Mesenchymal stem cell (in vitro differentiated cells and primary cell): ENCODE data around the gene APOA5. TPM values are rescaled to one million over a fixed set of nuclear protein-coding genes. Genes with fewer than 3 reads are reported as not detected.

ENCODE experiments used
- DNase-seq: peaks from one replicate; pipeline ENCODE4 v3.0.0-alpha.2; 2013
- H2AFZ ChIP-seq: one replicate; pipeline ENCODE4 v1.6.1; 2013; ENCODE audit warnings: low read depth, mild to moderate bottlenecking, control low read depth, inconsistent platforms, low read length, moderate library complexity
- H2AK5ac ChIP-seq: 2 replicates; pipeline ENCODE4 v1.6.1; 2013; ENCODE audit warnings: low read length, moderate library complexity, mild to moderate bottlenecking, inconsistent platforms; ENCODE audit not compliant: severe bottlenecking
- H2BK120ac ChIP-seq: one replicate; pipeline ENCODE4 v1.6.1; 2013; ENCODE audit warnings: low read depth, mild to moderate bottlenecking, inconsistent platforms, low read length, moderate library complexity
- H2BK12ac ChIP-seq, 2 experiments: one replicate each; pipeline ENCODE4 v1.6.1; 2013; ENCODE audit warnings: inconsistent platforms in 2 of 2, low read length in 2 of 2, mild to moderate bottlenecking in 2 of 2, moderate library complexity in 2 of 2, control low read depth in 1 of 2
- H2BK15ac ChIP-seq: one replicate; pipeline ENCODE4 v1.6.1; 2013; ENCODE audit warnings: mild to moderate bottlenecking, low read depth, inconsistent platforms; ENCODE audit not compliant: poor library complexity, severe bottlenecking
- H2BK5ac ChIP-seq: 2 replicates; pipeline ENCODE4 v1.6.1; 2013; ENCODE audit warnings: low read depth, mild to moderate bottlenecking, low read length, control low read depth, inconsistent platforms; ENCODE audit not compliant: poor library complexity, severe bottlenecking
- H3K14ac ChIP-seq, 2 experiments: one replicate each; pipeline ENCODE4 v1.6.1; 2013; ENCODE audit warnings: inconsistent platforms in 2 of 2, low read length in 2 of 2, control low read depth in 1 of 2, mild to moderate bottlenecking in 1 of 2, moderate library complexity in 1 of 2
- H3K18ac ChIP-seq, 2 experiments: one replicate each; pipeline ENCODE4 v1.6.1; 2013; ENCODE audit warnings: inconsistent platforms in 2 of 2, low read length in 2 of 2, control low read depth in 1 of 2, low read depth in 1 of 2, mild to moderate bottlenecking in 1 of 2
- H3K23ac ChIP-seq, 2 experiments: one replicate each; pipeline ENCODE4 v1.6.1; 2013; ENCODE audit warnings: inconsistent platforms in 2 of 2, low read length in 2 of 2, mild to moderate bottlenecking in 2 of 2, moderate library complexity in 2 of 2, control low read depth in 1 of 2
- H3K27ac ChIP-seq: 2 replicates; pipeline ENCODE4 v1.5.1; 2013; ENCODE audit warnings: mild to moderate bottlenecking, moderate library complexity, low read length, control low read depth, inconsistent platforms; ENCODE audit not compliant: poor library complexity, severe bottlenecking
- H3K27me3 ChIP-seq, 2 experiments: 2 replicates each; pipeline versions ENCODE4 v1.6.1 to v1.7.0; 2013; ENCODE audit warnings: low read length in 2 of 2, mild to moderate bottlenecking in 2 of 2, moderate library complexity in 2 of 2, control low read depth in 1 of 2, inconsistent platforms in 1 of 2; ENCODE audit not compliant: control insufficient read depth in 1 of 2, insufficient read depth in 1 of 2
- H3K36me3 ChIP-seq, 2 experiments: 2 replicates each; pipeline versions ENCODE4 v1.6.1 to v1.7.0; 2013; ENCODE audit warnings: low read length in 2 of 2, control low read depth in 1 of 2, inconsistent platforms in 1 of 2, low read depth in 1 of 2, mild to moderate bottlenecking in 1 of 2; ENCODE audit not compliant: insufficient read depth in 2 of 2, control insufficient read depth in 1 of 2
- H3K4ac ChIP-seq, 2 experiments: one replicate each; pipeline ENCODE4 v1.6.1; 2013; ENCODE audit warnings: inconsistent platforms in 2 of 2, low read length in 2 of 2, mild to moderate bottlenecking in 2 of 2, moderate library complexity in 2 of 2, control low read depth in 1 of 2, low read depth in 1 of 2
- H3K4me1 ChIP-seq: 2 replicates; pipeline ENCODE4 v1.6.1; 2013; ENCODE audit warnings: low read depth, low read length, control low read depth; ENCODE audit not compliant: control insufficient read depth, insufficient read depth
- H3K4me2 ChIP-seq: 2 replicates; pipeline ENCODE4 v1.6.1; 2013; ENCODE audit warnings: low read length, mild to moderate bottlenecking, inconsistent platforms; ENCODE audit not compliant: poor library complexity, severe bottlenecking
- H3K4me3 ChIP-seq, 2 experiments: 2 replicates each; pipeline versions ENCODE4 v1.5.1 to v1.7.0; 2013; ENCODE audit warnings: low read length in 2 of 2, mild to moderate bottlenecking in 2 of 2, control low read depth in 1 of 2, low read depth in 1 of 2; ENCODE audit not compliant: insufficient read depth in 1 of 2
- H3K79me1 ChIP-seq: replicated peaks from 2 replicates; pipeline ENCODE4 v1.6.1; 2013; ENCODE audit warnings: mild to moderate bottlenecking, control low read depth, low read length, inconsistent platforms; ENCODE audit not compliant: poor library complexity, severe bottlenecking
- H3K9ac ChIP-seq: 2 replicates; pipeline ENCODE4 v1.7.0; 2013; ENCODE audit warnings: mild to moderate bottlenecking, low read length, moderate library complexity
- H3K9me3 ChIP-seq: 2 replicates; pipeline ENCODE4 v1.7.0; 2013; ENCODE audit warnings: mild to moderate bottlenecking, low read length; ENCODE audit not compliant: control insufficient read depth
- H4K8ac ChIP-seq: one replicate; pipeline ENCODE4 v1.6.1; 2013; ENCODE audit warnings: inconsistent platforms, mild to moderate bottlenecking, low read length, moderate library complexity
- H4K91ac ChIP-seq: one replicate; pipeline ENCODE4 v1.6.1; 2013; ENCODE audit warnings: mild to moderate bottlenecking, low read length, inconsistent platforms
- WGBS: methylation state at CpG from one replicate; pipeline ENCODE4 v1.1.7; 2013; ENCODE audit warnings: mixed read lengths; 5-methylcytosine and 5-hydroxymethylcytosine counted together
- polyA plus RNA-seq, 2 experiments: library from polyadenylated mRNA; stranded (reverse); fragments of 200-250 nt; gene quantifications; one replicate each; pipeline ENCODE4 v1.2.3, GENCODE V29; 2013

APOA5 gene
- polyA plus RNA-seq (2013, experiment 1 of 2), result not detected
- not detected for polyA plus RNA-seq (2013, experiment 2 of 2)

DNA sequence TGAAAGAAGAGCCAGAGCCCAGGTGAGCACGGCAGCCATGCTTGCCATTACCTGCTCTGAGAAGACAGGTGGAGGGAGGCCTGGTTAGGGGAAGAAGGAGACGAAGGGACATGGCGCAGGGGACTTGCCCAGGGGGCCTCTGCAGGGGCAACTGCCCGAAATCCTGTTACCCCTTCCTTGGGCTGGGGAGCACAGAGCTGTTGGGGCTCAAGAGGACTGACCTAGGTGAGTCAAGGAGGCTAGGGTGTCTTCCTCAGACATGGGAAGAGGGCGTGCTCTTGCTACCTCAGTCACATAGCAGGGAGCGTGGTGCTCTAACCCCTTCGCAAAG lies at the start of gene APOA5:
Gene APOA5 (minus strand): TSS at position 67 of the 331 bp plus-strand sequence. CDS start 19 bp downstream, at position 48.
- Histone ChIP-seq H3K4me3 (no peak within 1 kb of the TSS), H3K36me3 (peaks cover 0 to under 1% of the 10 kb centered on the region in 2 experiments), H3K18ac (no peak within 1 kb of the TSS), H2AFZ (peak within 1 kb of the TSS; percentile 36), H2AK5ac (peak within 1 kb of the TSS; percentile 6), H4K91ac (peak within 1 kb of the TSS; percentile 41), H2BK12ac (peak within 1 kb of the TSS in 1 of 2 experiments; percentile 64), H3K27me3 (no peaks in the 10 kb centered on the region), H2BK15ac (no peak within 1 kb of the TSS), H3K23ac (no peak within 1 kb of the TSS), H3K9me3 (no peaks in the 10 kb centered on the region), H3K79me1 (peaks cover 3% of the 10 kb centered on the region), H3K14ac (peak within 1 kb of the TSS in 1 of 2 experiments; percentile 5), H3K4ac (peak within 1 kb of the TSS in 1 of 2 experiments; percentile 17), H2BK120ac (no peak within 1 kb of the TSS), H2BK5ac (no peak within 1 kb of the TSS), H3K4me1 (peaks cover 15% of the 10 kb centered on the region), H3K9ac (peak within 1 kb of the TSS; percentile 33), H4K8ac (peak within 1 kb of the TSS; percentile 62), H3K27ac (no peak within 1 kb of the TSS), H3K4me2 (peak within 1 kb of the TSS; percentile 17)
- DNase-seq, result no peak
- 86% methylated on average over 7 of the region's 7 CpGs for WGBS

- Histone ChIP-seq H3K79me1 (no peaks in the 10 kb centered on the region), H3K4me1 (peaks cover 5% of the 10 kb centered on the region), H2BK120ac (no peak overlapping the region), H3K4ac (no peak overlapping the region), H3K27me3 (no peaks in the 10 kb centered on the region), H3K4me3 (no peak overlapping the region), H3K4me2 (no peak overlapping the region), H3K9me3 (no peaks in the 10 kb centered on the region), H2AK5ac (no peak overlapping the region), H2BK15ac (no peak overlapping the region), H2AFZ (no peak overlapping the region), H3K36me3 (peaks cover 12 to 28% of the 10 kb centered on the region in 2 experiments), H3K18ac (no peak overlapping the region), H3K23ac (no peak overlapping the region), H3K9ac (no peak overlapping the region), H3K14ac (no peak overlapping the region), H3K27ac (no peak overlapping the region), H4K8ac (no peak overlapping the region), H2BK5ac (no peak overlapping the region), H2BK12ac (no peak overlapping the region), H4K91ac (no peak overlapping the region)
- WGBS, result 85% methylated on average over 9 of the region's 9 CpGs
- DNase-seq, result no peak
Measured at GRCh38 chr11:116840746-116841296, 49.1 kb upstream of the APOA5 start.

DNA sequence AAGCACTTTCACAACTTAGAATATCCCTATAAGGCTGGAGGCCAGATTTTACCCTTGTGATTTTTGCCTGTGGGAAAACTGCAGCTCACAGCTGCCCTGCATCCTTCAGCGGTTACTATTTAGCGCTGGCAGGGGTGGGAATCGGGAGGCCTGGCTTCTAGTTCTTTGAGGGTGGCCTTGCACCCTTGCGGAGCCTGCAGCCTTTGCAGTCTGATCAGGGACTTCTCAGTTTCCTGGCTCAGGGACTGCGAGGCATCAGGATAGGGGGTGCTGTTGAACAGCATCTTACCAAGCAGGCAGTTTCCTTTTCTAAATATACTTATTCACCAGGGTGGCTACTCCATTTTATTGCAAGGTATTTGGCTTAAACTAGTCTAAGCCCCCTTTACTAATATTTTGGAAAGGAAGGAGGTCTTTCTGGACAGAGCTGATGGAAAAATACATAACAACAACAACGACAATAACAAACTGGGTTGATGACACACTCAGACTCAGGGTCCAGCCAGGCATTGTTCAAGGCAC lies 48.6 kb upstream of the APOA5 start:
- no peak for DNase-seq
- H3K9me3 ChIP-seq, result no peaks in the 10 kb centered on the region
- H2BK120ac ChIP-seq, result no peak overlapping the region
- H2BK15ac ChIP-seq, result no peak overlapping the region
- H2AK5ac ChIP-seq, result no peak overlapping the region
- no peak overlapping the region for H3K14ac ChIP-seq
- no peak overlapping the region for H3K9ac ChIP-seq
- H2AFZ ChIP-seq, result no peak overlapping the region
- no peak overlapping the region for H4K8ac ChIP-seq
- peaks cover 12 to 22% of the 10 kb centered on the region in 2 experiments for H3K36me3 ChIP-seq
- no peak overlapping the region for H3K4me3 ChIP-seq
- no peak overlapping the region for H3K27ac ChIP-seq
- no peak overlapping the region for H2BK12ac ChIP-seq
- H3K79me1 ChIP-seq, result no peaks in the 10 kb centered on the region
- WGBS, result 76% methylated on average over 5 of the region's 6 CpGs
- no peak overlapping the region for H3K18ac ChIP-seq
- H4K91ac ChIP-seq, result no peak overlapping the region
- H3K23ac ChIP-seq, result no peak overlapping the region
- no peaks in the 10 kb centered on the region for H3K27me3 ChIP-seq
- H3K4ac ChIP-seq, result no peak overlapping the region
- H2BK5ac ChIP-seq, result no peak overlapping the region
- H3K4me1 ChIP-seq, result peaks cover 9% of the 10 kb centered on the region
- no peak overlapping the region for H3K4me2 ChIP-seq

- H3K9ac ChIP-seq, result no peak overlapping the region
Measured at GRCh38 chr11:116838321-116839084, 46.8 kb upstream of the APOA5 start.

More at GRCh38 chr11:116838321-116839084, 46.8 kb upstream of the APOA5 start:
- H3K18ac ChIP-seq, result no peak overlapping the region
- H3K79me1 ChIP-seq, result no peaks in the 10 kb centered on the region
- H3K27ac ChIP-seq, result no peak overlapping the region
- peaks cover 9% of the 10 kb centered on the region for H3K4me1 ChIP-seq
- no peak overlapping the region for H3K23ac ChIP-seq
- no peak overlapping the region for H2BK15ac ChIP-seq
- no peak overlapping the region for H4K8ac ChIP-seq
- no peaks in the 10 kb centered on the region for H3K27me3 ChIP-seq
- H3K4me2 ChIP-seq, result no peak overlapping the region
- no peak overlapping the region for H2AK5ac ChIP-seq
- no peak overlapping the region for H2AFZ ChIP-seq
- DNase-seq, result no peak
- H2BK5ac ChIP-seq, result no peak overlapping the region
- H3K9me3 ChIP-seq, result no peaks in the 10 kb centered on the region
- H3K4me3 ChIP-seq, result no peak overlapping the region
- 89% methylated on average over 6 of the region's 6 CpGs for WGBS
- no peak overlapping the region for H4K91ac ChIP-seq
- no peak overlapping the region for H2BK12ac ChIP-seq
- H2BK120ac ChIP-seq, result no peak overlapping the region
- peaks cover 4 to 8% of the 10 kb centered on the region in 2 experiments for H3K36me3 ChIP-seq
- no peak overlapping the region for H3K14ac ChIP-seq
- no peak overlapping the region for H3K4ac ChIP-seq
